Neural cell (in vitro differentiated cells): Measurements from ENCODE around the gene BRD9. TPM values are rescaled to one million over a fixed set of nuclear protein-coding genes. Genes with fewer than 3 reads are reported as not detected.
"Not testable (repeated sequence)": the region's sequence is repeated elsewhere in the genome, so short reads cannot be mapped to it uniquely, and the experiment has no call there.

Source experiments
- H2AFZ ChIP-seq: fragments of 200-600, 300-800 bp; sonication (generic), shearing (Covaris generic); 2 replicates; pipeline ENCODE4 v1.6.0; 2014; ENCODE audit warnings: low read depth, mild to moderate bottlenecking, antibody characterized with exemption, low read length, moderate library complexity
- H3F3A ChIP-seq: fragments of 200-600 bp; shearing (Covaris generic); 2 replicates; pipeline ENCODE4 v1.6.1; 2016; ENCODE audit warnings: mild to moderate bottlenecking, moderate library complexity, mixed read lengths, antibody characterized with exemption, low read length; ENCODE audit not compliant: insufficient read depth, poor library complexity, severe bottlenecking
- H3K27ac ChIP-seq: fragments of 200-600, 300-800 bp; sonication (generic), shearing (Covaris generic); 2 replicates; pipeline ENCODE4 v1.5.1; 2014; ENCODE audit warnings: mild to moderate bottlenecking, low read length, moderate library complexity
- H3K27me3 ChIP-seq: fragments of 300-800, 200-600 bp; sonication (generic), shearing (Covaris generic); 2 replicates; pipeline ENCODE4 v1.6.0; 2014; ENCODE audit warnings: mild to moderate bottlenecking, low read depth, low read length, moderate library complexity; ENCODE audit not compliant: insufficient read depth
- H3K36me3 ChIP-seq: fragments of 300-800, 200-600 bp; sonication (generic), shearing (Covaris generic); 2 replicates; pipeline ENCODE4 v1.5.1; 2014; ENCODE audit warnings: mild to moderate bottlenecking, antibody characterized with exemption, low read length, moderate library complexity; ENCODE audit not compliant: insufficient read depth
- H3K4me2 ChIP-seq: fragments of 300-800, 200-600 bp; sonication (generic), shearing (Covaris generic); 2 replicates; pipeline ENCODE4 v1.6.0; 2014; ENCODE audit warnings: mild to moderate bottlenecking, low read length
- H3K4me3 ChIP-seq: fragments of 300-800, 200-600 bp; sonication (generic), shearing (Covaris generic); 2 replicates; pipeline ENCODE4 v1.5.1; 2014; ENCODE audit warnings: mild to moderate bottlenecking, low read length, moderate library complexity
- H3K79me2 ChIP-seq: fragments of 200-600 bp; shearing (Covaris generic); replicated peaks from 2 replicates; pipeline ENCODE4 v1.6.0; 2014; ENCODE audit warnings: mild to moderate bottlenecking, low read length, moderate library complexity; ENCODE audit not compliant: insufficient read depth
- H3K9ac ChIP-seq: fragments of 300-800, 200-600 bp; sonication (generic), shearing (Covaris generic); 2 replicates; pipeline ENCODE4 v1.6.1; 2016; ENCODE audit warnings: mild to moderate bottlenecking, low read length, mixed read lengths
- H3K9me2 ChIP-seq: fragments of 200-600 bp; shearing (Covaris generic); 2 replicates; pipeline ENCODE4 v1.6.1; 2016; ENCODE audit warnings: mild to moderate bottlenecking, low read length, mixed read lengths; ENCODE audit not compliant: insufficient read depth
- H3K9me3 ChIP-seq: fragments of 200-600, 300-800 bp; sonication (generic), shearing (Covaris generic); 2 replicates; pipeline ENCODE4 v1.6.1; 2016; ENCODE audit warnings: mild to moderate bottlenecking, mixed run types, low read length, moderate library complexity, mixed read lengths
- H4K20me1 ChIP-seq: fragments of 200-600 bp; shearing (Covaris generic); 2 replicates; pipeline ENCODE4 v1.6.1; 2016; ENCODE audit warnings: mild to moderate bottlenecking, mixed run types; ENCODE audit not compliant: insufficient read depth
- EP300 ChIP-seq: fragments of 450-650 bp; conservative IDR thresholded peaks from 2 replicates; pipeline ENCODE4 v1.6.1; 2014; ENCODE audit warnings: antibody characterized with exemption, mild to moderate bottlenecking, moderate library complexity; ENCODE audit not compliant: poor library complexity, severe bottlenecking
- EZH2 ChIP-seq: fragments of 200-600, 300-800 bp; shearing (Covaris generic), sonication (generic); IDR thresholded peaks from 2 replicates; pipeline ENCODE4 v1.6.1; 2014; ENCODE audit warnings: antibody characterized with exemption, low read length, borderline replicate concordance, mild to moderate bottlenecking; ENCODE audit not compliant: insufficient read depth, poor library complexity, severe bottlenecking
- MXI1 ChIP-seq: fragments of 450-650 bp; conservative IDR thresholded peaks from 2 replicates; pipeline ENCODE4 v1.6.1; 2014; ENCODE audit warnings: antibody characterized with exemption, mild to moderate bottlenecking; ENCODE audit not compliant: poor library complexity, severe bottlenecking
- POLR2AphosphoS5 ChIP-seq: IDR thresholded peaks from 2 replicates; pipeline ENCODE4 v1.6.1; 2012
- RAD21 ChIP-seq: fragments of 450-650 bp; conservative IDR thresholded peaks from 2 replicates; pipeline ENCODE4 v1.6.1; 2014; ENCODE audit warnings: antibody characterized with exemption, mild to moderate bottlenecking, moderate library complexity
- SMC3 ChIP-seq: fragments of 450-650 bp; conservative IDR thresholded peaks from 2 replicates; pipeline ENCODE4 v1.6.1; 2014; ENCODE audit warnings: antibody characterized with exemption, mild to moderate bottlenecking, moderate library complexity; ENCODE audit not compliant: poor library complexity
- TAF1 ChIP-seq: IDR thresholded peaks from 2 replicates; pipeline ENCODE4 v1.6.1; 2012; ENCODE audit warnings: low read depth
- polyA plus RNA-seq: library from polyadenylated mRNA; depleted of rRNA; stranded (reverse); fragments of >200 nt; gene quantifications from 2 replicates; pipeline ENCODE4 v1.2.3, GENCODE V29; 2014
- TF ChIP-seq, protein P1 (sequence below): IDR thresholded peaks from 2 replicates; pipeline ENCODE4 v1.6.1; 2012; ENCODE audit warnings: borderline replicate concordance
- TF ChIP-seq, protein P2 (sequence below): fragments of 450-650 bp; IDR thresholded peaks from 2 replicates; pipeline ENCODE4 v1.5.1; 2014; ENCODE audit warnings: antibody characterized with exemption, mild to moderate bottlenecking, moderate library complexity; ENCODE audit not compliant: poor library complexity, severe bottlenecking

The BRD9 gene
- polyA plus RNA-seq, 1 donor from 2014 or later: 50.4 TPM

DNA sequence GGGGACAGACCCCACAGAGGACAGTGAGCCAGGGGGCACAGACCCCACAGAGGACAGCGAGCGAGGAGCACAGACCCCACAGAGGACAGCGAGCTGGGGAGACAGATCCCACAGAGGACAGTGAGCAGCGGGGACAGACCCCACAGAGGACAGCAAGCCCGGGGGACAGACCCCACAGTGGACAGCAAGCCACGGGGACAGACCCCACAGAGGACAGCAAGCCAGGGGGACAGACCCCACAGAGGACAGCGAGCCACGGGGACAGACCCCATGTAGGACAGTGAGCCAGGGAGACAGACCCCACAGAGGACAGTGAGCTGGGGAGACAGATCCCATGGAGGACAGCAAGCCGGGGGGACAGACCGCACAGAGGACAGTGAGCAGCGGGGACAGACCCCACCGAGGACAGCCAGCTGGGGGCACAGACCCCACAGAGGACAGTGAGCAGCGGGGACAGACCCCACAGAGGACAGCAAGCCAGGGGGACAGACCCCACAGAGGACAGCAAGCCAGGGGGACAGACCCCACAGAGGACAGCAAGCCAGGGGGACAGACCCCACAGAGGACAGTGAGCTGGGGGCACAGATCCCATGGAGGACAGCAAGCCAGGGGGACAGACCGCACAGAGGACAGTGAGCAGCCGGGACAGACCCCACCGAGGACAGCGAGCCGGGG is 39.0 kb downstream of the BRD9 start:
- H2AFZ ChIP-seq, H3K27ac ChIP-seq, H3K27me3 ChIP-seq, H3K36me3 ChIP-seq, H3K79me2 ChIP-seq, H3K4me2 ChIP-seq, H4K20me1 ChIP-seq, H3K9ac ChIP-seq, H3K9me3 ChIP-seq, H3K4me3 ChIP-seq, H3K9me2 ChIP-seq, H3F3A ChIP-seq: not testable (repeated sequence)

DNA sequence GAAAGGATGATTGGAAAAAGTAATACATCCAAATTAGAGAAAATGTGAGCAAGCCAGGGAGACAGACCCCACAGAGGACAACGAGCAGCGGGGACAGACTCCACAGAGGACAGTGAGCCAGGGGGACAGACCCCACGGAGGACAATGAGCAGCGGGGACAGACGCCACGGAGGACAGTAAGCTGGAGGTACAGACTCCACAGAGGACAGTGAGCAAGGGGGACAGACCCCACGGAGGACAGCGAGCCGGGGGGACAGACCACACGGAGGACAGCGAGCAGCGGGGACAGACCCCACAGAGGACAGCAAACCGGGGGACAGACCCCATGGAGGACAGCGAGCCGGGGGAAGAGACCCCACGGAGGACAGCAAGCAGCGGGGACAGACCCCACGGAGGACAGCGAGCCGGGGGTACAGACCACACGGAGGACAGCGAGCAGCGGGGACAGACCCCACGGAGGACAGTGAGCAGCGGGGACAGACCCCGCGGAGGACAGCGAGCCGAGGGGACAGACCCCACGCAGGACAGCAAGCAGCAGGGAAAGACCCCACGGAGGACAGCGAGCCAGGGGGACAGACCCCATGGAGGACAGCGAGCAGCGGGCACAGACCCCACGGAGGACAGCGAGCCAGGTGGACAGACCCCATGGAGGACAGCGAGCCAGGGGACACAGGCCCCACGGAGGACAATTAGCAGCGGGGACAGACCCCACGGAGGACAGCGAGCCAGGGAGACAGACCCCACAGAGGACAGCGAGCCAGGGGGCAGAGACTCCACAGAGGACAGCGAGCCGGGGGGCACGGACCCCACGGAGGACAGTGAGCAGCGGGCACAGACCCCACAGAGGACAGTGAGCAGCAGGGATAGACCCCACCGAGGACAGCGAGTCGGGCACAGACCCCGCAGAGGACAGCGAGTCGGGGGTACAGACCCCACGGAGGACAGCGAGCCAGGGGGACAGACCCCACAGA is 39.9 kb downstream of the BRD9 start:
- no peaks in the 10 kb centered on the region for H3K36me3 ChIP-seq
- TF ChIP-seq MXI1: no peak
- no peak for TF ChIP-seq EP300
- TF ChIP-seq SMC3: no peak
- TF ChIP-seq, protein P1, sequence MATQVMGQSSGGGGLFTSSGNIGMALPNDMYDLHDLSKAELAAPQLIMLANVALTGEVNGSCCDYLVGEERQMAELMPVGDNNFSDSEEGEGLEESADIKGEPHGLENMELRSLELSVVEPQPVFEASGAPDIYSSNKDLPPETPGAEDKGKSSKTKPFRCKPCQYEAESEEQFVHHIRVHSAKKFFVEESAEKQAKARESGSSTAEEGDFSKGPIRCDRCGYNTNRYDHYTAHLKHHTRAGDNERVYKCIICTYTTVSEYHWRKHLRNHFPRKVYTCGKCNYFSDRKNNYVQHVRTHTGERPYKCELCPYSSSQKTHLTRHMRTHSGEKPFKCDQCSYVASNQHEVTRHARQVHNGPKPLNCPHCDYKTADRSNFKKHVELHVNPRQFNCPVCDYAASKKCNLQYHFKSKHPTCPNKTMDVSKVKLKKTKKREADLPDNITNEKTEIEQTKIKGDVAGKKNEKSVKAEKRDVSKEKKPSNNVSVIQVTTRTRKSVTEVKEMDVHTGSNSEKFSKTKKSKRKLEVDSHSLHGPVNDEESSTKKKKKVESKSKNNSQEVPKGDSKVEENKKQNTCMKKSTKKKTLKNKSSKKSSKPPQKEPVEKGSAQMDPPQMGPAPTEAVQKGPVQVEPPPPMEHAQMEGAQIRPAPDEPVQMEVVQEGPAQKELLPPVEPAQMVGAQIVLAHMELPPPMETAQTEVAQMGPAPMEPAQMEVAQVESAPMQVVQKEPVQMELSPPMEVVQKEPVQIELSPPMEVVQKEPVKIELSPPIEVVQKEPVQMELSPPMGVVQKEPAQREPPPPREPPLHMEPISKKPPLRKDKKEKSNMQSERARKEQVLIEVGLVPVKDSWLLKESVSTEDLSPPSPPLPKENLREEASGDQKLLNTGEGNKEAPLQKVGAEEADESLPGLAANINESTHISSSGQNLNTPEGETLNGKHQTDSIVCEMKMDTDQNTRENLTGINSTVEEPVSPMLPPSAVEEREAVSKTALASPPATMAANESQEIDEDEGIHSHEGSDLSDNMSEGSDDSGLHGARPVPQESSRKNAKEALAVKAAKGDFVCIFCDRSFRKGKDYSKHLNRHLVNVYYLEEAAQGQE: no peak
- no peak for TF ChIP-seq EZH2
- H3K79me2 ChIP-seq: no peaks in the 10 kb centered on the region
- H3F3A ChIP-seq: no peaks in the 10 kb centered on the region
- H3K4me2 ChIP-seq: no peak overlapping the region
- no peaks in the 10 kb centered on the region for H3K27me3 ChIP-seq
- no peaks in the 10 kb centered on the region for H3K9me3 ChIP-seq
- H2AFZ ChIP-seq: no peak overlapping the region
- no peak overlapping the region for H3K27ac ChIP-seq
- no peak overlapping the region for H3K4me3 ChIP-seq
- no peak overlapping the region for H3K9ac ChIP-seq
- H3K9me2 ChIP-seq: no peaks in the 10 kb centered on the region
- no peaks in the 10 kb centered on the region for H4K20me1 ChIP-seq

DNA sequence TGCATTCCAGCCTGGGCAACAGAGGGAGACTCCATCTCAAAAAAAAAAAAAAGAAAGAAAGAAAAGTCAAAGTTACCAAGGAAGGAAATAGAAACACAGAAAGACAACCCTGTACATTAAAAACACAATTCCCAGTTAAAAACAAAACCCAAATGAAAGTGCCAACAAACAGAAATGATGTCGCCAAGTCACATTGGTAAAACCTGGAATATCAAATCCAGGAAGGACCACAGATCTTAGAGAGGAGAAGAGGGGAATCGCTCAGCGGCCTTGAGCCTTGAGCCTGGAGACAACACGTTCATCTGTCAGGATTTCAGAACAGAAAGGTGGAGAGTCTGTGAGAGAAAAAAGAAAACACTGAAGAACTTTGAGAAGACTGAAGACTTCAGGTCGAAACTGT is 40.6 kb downstream of the BRD9 start:
- Histone ChIP-seq H3K27me3 (no peaks in the 10 kb centered on the region), H3K79me2 (no peaks in the 10 kb centered on the region), H2AFZ (no peak overlapping the region), H3K9ac (no peak overlapping the region), H4K20me1 (no peaks in the 10 kb centered on the region), H3K36me3 (no peaks in the 10 kb centered on the region), H3F3A (no peaks in the 10 kb centered on the region), H3K9me3 (no peaks in the 10 kb centered on the region), H3K4me2 (no peak overlapping the region), H3K9me2 (no peaks in the 10 kb centered on the region), H3K27ac (no peak overlapping the region), H3K4me3 (no peak overlapping the region)
- no peak for TF ChIP-seq TAF1
- no peak for TF ChIP-seq RAD21
- TF ChIP-seq MXI1: no peak
- no peak for TF ChIP-seq POLR2AphosphoS5
- TF ChIP-seq, protein P2, sequence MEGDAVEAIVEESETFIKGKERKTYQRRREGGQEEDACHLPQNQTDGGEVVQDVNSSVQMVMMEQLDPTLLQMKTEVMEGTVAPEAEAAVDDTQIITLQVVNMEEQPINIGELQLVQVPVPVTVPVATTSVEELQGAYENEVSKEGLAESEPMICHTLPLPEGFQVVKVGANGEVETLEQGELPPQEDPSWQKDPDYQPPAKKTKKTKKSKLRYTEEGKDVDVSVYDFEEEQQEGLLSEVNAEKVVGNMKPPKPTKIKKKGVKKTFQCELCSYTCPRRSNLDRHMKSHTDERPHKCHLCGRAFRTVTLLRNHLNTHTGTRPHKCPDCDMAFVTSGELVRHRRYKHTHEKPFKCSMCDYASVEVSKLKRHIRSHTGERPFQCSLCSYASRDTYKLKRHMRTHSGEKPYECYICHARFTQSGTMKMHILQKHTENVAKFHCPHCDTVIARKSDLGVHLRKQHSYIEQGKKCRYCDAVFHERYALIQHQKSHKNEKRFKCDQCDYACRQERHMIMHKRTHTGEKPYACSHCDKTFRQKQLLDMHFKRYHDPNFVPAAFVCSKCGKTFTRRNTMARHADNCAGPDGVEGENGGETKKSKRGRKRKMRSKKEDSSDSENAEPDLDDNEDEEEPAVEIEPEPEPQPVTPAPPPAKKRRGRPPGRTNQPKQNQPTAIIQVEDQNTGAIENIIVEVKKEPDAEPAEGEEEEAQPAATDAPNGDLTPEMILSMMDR: no peak
